Measurements from ENCODE around the gene AK8.

Gene AK8

GRCh38 chr9:132887181-132888120 lies 9.4 kb upstream of the AK8 start:
- Histone ChIP-seq H3K27me3 (no peaks in the 10 kb centered on the region), H3K4me1 (ENCODE audit: control insufficient read depth in 1 of 2, insufficient read depth in 1 of 2, low read depth in 1 of 2, low read length in 1 of 2) (no peaks in the 10 kb centered on the region), H3K4me3 (ENCODE audit: low read depth in 1 of 2, low read length in 1 of 2) (no peak overlapping the region), H3K36me3 (no peaks in the 10 kb centered on the region), H3K9me3 (no peaks in the 10 kb centered on the region), H3K27ac (no peak overlapping the region)
- TF ChIP-seq CTCF (IDR thresholded peaks at IDR 0.05): no peak

GRCh38 chr9:132886334-132886725 lies 8.2 kb upstream of the AK8 start:
- no peaks in the 10 kb centered on the region for H3K36me3 ChIP-seq
- peaks cover 4% of the 10 kb centered on the region in 2 experiments for H3K4me1 ChIP-seq (ENCODE audit: control insufficient read depth in 1 of 2, insufficient read depth in 1 of 2, low read depth in 1 of 2, low read length in 1 of 2)
- H3K27me3 ChIP-seq: no peaks in the 10 kb centered on the region
- TF ChIP-seq CTCF (IDR thresholded peaks at IDR 0.05): no peak
- H3K9me3 ChIP-seq: no peaks in the 10 kb centered on the region
- no peak overlapping the region for H3K4me3 ChIP-seq (ENCODE audit: low read depth in 1 of 2, low read length in 1 of 2)
- H3K27ac ChIP-seq: no peak overlapping the region

GRCh38 chr9:132885720-132886333 lies 7.7 kb upstream of the AK8 start:
- no peaks in the 10 kb centered on the region for H3K9me3 ChIP-seq
- no peak for TF ChIP-seq CTCF (IDR thresholded peaks at IDR 0.05)
- peaks cover 4% of the 10 kb centered on the region in 2 experiments for H3K4me1 ChIP-seq (ENCODE audit: control insufficient read depth in 1 of 2, insufficient read depth in 1 of 2, low read depth in 1 of 2, low read length in 1 of 2)
- H3K27ac ChIP-seq: no peak overlapping the region
- no peaks in the 10 kb centered on the region for H3K36me3 ChIP-seq
- no peaks in the 10 kb centered on the region for H3K27me3 ChIP-seq
- H3K4me3 ChIP-seq (ENCODE audit: low read depth in 1 of 2, low read length in 1 of 2): no peak overlapping the region

- Histone ChIP-seq H3K36me3 (no peaks in the 10 kb centered on the region), H3K9me3 (no peaks in the 10 kb centered on the region), H3K4me1 (ENCODE audit: control insufficient read depth in 1 of 2, insufficient read depth in 1 of 2, low read depth in 1 of 2, low read length in 1 of 2) (peaks cover 4 to 12% of the 10 kb centered on the region in 2 experiments), H3K27ac (no peak overlapping the region), H3K4me3 (ENCODE audit: low read depth in 1 of 2, low read length in 1 of 2) (no peak overlapping the region), H3K27me3 (peaks cover 8% of the 10 kb centered on the region)
- no peak for TF ChIP-seq CTCF (IDR thresholded peaks at IDR 0.05)
Measured at GRCh38 chr9:132883349-132884294, 5.5 kb upstream of the AK8 start.

- no peaks in the 10 kb centered on the region for H3K9me3 ChIP-seq
- no peak for TF ChIP-seq CTCF (IDR thresholded peaks at IDR 0.05)
- H3K4me1 ChIP-seq (ENCODE audit: control insufficient read depth in 1 of 2, insufficient read depth in 1 of 2, low read depth in 1 of 2, low read length in 1 of 2): peaks cover 11 to 20% of the 10 kb centered on the region in 2 experiments
- peaks cover 14% of the 10 kb centered on the region for H3K27me3 ChIP-seq
- H3K4me3 ChIP-seq (ENCODE audit: low read depth in 1 of 2, low read length in 1 of 2): no peak overlapping the region
- H3K27ac ChIP-seq: no peak overlapping the region
- no peaks in the 10 kb centered on the region for H3K36me3 ChIP-seq
Measured at GRCh38 chr9:132882616-132883015, 4.5 kb upstream of the AK8 start.
